Endothelial cell of umbilical vein (primary cell): Measurements from ENCODE around the gene EDEM1. TPM values are rescaled to one million over a fixed set of nuclear protein-coding genes. Genes with fewer than 3 reads are reported as not detected.

ENCODE experiments used
- BruUV-seq: library from RNA; stranded (reverse); fragments of 400-500 nt; replicated peaks from 2 replicates; lab custom pipeline; 2021; lab: Mats Ljungman, UMichigan
- CTCF ChIA-PET: fragments of 300-600, 350-600 bp; sonication (Branson Sonifier 250); formaldehyde crosslinking; loops from one replicate; lab custom pipeline; 2021; ENCODE audit warnings: antibody characterized with exemption, inconsistent platforms; lab: Charles Lee
- POLR2A ChIA-PET: fragments of 300-600, 350-600 bp; sonication (Branson Sonifier 250); formaldehyde crosslinking; loops from one replicate; lab custom pipeline; 2021; ENCODE audit warnings: antibody characterized with exemption, inconsistent platforms; lab: Charles Lee
- DNase-seq: peaks from one replicate; pipeline ENCODE4 v3.0.0-alpha.2; 2011; ENCODE audit warnings: low read depth, low spot score
- FAIRE-seq: peaks from 2 replicates; lab custom pipeline; 2011; peaks lifted over from hg19 to GRCh38; lab: Jason Lieb, UNC
- H2AFZ ChIP-seq: 2 replicates; pipeline ENCODE4 v1.6.0; 2012; ENCODE audit warnings: low read depth, low read length, control low read depth, inconsistent platforms
- H3K27ac ChIP-seq: 2 replicates; pipeline ENCODE4 v1.5.1; 2011; ENCODE audit warnings: low read depth, mild to moderate bottlenecking, control low read depth, low read length, moderate library complexity; ENCODE audit not compliant: insufficient read depth
- H3K27me3 ChIP-seq, 2 experiments: 2 replicates each; pipeline versions ENCODE4 v1.6.0 to v1.6.1; 2011; ENCODE audit warnings: low read length in 2 of 2, mixed read lengths in 1 of 2; ENCODE audit not compliant: control insufficient read depth in 2 of 2, insufficient read depth in 2 of 2
- H3K36me3 ChIP-seq, 2 experiments: 2 replicates in 1 of 2; 3 replicates in 1 of 2; pipeline ENCODE4 v1.5.1; 2011; ENCODE audit warnings: low read length in 2 of 2, mild to moderate bottlenecking in 1 of 2, moderate library complexity in 1 of 2; ENCODE audit not compliant: control insufficient read depth in 2 of 2, insufficient read depth in 2 of 2; ENCODE audit errors: extremely low read depth in 1 of 2
- H3K4me1 ChIP-seq: 3 replicates; pipeline ENCODE4 v1.5.1; 2011; ENCODE audit warnings: mild to moderate bottlenecking, low read length; ENCODE audit not compliant: control insufficient read depth, insufficient read depth; ENCODE audit errors: extremely low read depth
- H3K4me2 ChIP-seq: 2 replicates; pipeline ENCODE4 v1.6.1; 2011; ENCODE audit warnings: low read length, control low read depth, mixed read lengths; ENCODE audit not compliant: insufficient read depth
- H3K4me3 ChIP-seq, 3 experiments: fragments of 200-600 bp in 1 of 3; sonication (generic), shearing (Covaris generic) in 1 of 3; replicated peaks in 1 of 3; 2 replicates each; pipeline ENCODE4 v1.5.1; 2011 to 2016; ENCODE audit warnings: control low read depth in 3 of 3, low read length in 3 of 3, mild to moderate bottlenecking in 2 of 3, inconsistent platforms in 1 of 3, low read depth in 1 of 3, moderate library complexity in 1 of 3; ENCODE audit not compliant: insufficient read depth in 1 of 3
- H3K79me2 ChIP-seq: 2 replicates; pipeline ENCODE4 v1.6.0; 2012; ENCODE audit warnings: low read length, inconsistent platforms; ENCODE audit not compliant: control insufficient read depth, insufficient read depth
- H3K9ac ChIP-seq: replicated peaks from 2 replicates; pipeline ENCODE3; 2011; ENCODE audit warnings: low read length, control low read depth; ENCODE audit not compliant: insufficient read depth; ENCODE audit errors: extremely low read depth
- H3K9me1 ChIP-seq: replicated peaks from 3 replicates; pipeline ENCODE4 v1.6.0; 2011; ENCODE audit warnings: mild to moderate bottlenecking, low read length; ENCODE audit not compliant: control insufficient read depth, insufficient read depth; ENCODE audit errors: extremely low read depth
- H3K9me3 ChIP-seq: replicated peaks from 2 replicates; pipeline ENCODE4 v1.5.1; 2012; ENCODE audit warnings: low read length, inconsistent platforms; ENCODE audit not compliant: control insufficient read depth, insufficient read depth
- H4K20me1 ChIP-seq: replicated peaks from 2 replicates; pipeline ENCODE3; 2011; ENCODE audit warnings: mild to moderate bottlenecking, low read length; ENCODE audit not compliant: control insufficient read depth, insufficient read depth; ENCODE audit errors: extremely low read depth
- CTCF ChIP-seq, 2 donors: IDR thresholded peaks; 1 replicate in 1 of 2; 2 replicates in 1 of 2; pipeline ENCODE4 v1.5.1; 2011; ENCODE audit warnings: low read length in 2 of 2, mild to moderate bottlenecking in 2 of 2, moderate library complexity in 2 of 2, control low read depth in 1 of 2, inconsistent platforms in 1 of 2, low read depth in 1 of 2; ENCODE audit not compliant: insufficient read depth in 1 of 2; ENCODE audit errors: extremely low read depth in 1 of 2
- EZH2 ChIP-seq: IDR thresholded peaks from 2 replicates; pipeline ENCODE4 v1.6.1; 2012; ENCODE audit warnings: borderline replicate concordance, low read depth, mild to moderate bottlenecking, moderate library complexity, low read length, inconsistent platforms; ENCODE audit not compliant: severe bottlenecking
- FOS ChIP-seq: IDR thresholded peaks from 2 replicates; pipeline ENCODE4 v1.6.1; 2011; ENCODE audit warnings: mild to moderate bottlenecking, low read length, moderate library complexity, borderline replicate concordance; ENCODE audit not compliant: insufficient read depth
- GATA2 ChIP-seq: IDR thresholded peaks from 2 replicates; pipeline ENCODE4 v1.7.0; 2011; ENCODE audit warnings: low read depth, mild to moderate bottlenecking, moderate library complexity, mixed read lengths, low read length; ENCODE audit not compliant: insufficient read length, insufficient read depth
- JUN ChIP-seq: IDR thresholded peaks from 2 replicates; pipeline ENCODE4 v1.6.1; 2011; ENCODE audit warnings: borderline replicate concordance, low read depth; ENCODE audit not compliant: insufficient read length, insufficient read depth
- MAX ChIP-seq: IDR thresholded peaks from 2 replicates; pipeline ENCODE4 v1.6.1; 2011; ENCODE audit not compliant: insufficient read depth, insufficient read length
- MYC ChIP-seq: IDR thresholded peaks from one replicate; pipeline ENCODE4 v1.6.1; 2011; ENCODE audit warnings: mild to moderate bottlenecking, low read depth, low read length
- POLR2A ChIP-seq: IDR thresholded peaks from 2 replicates; pipeline ENCODE4 v1.6.1; 2012; ENCODE audit warnings: low read depth, mild to moderate bottlenecking, control low read depth, low read length
- POLR2AphosphoS5 ChIP-seq: IDR thresholded peaks from 2 replicates; pipeline ENCODE4 v1.6.1; 2012; ENCODE audit warnings: low read depth, mild to moderate bottlenecking, control low read depth, low read length, moderate library complexity; ENCODE audit not compliant: insufficient read depth
- dilution Hi-C: fragments of 300-500 bp; cut with MboI; formaldehyde crosslinking; loops from one replicate; pipeline ENCODE4 v1.15.0; 2019; ENCODE audit warnings: low sequenced_read_pairs; ENCODE audit not compliant: extremely low pct_ligation_motif_present
- intact Hi-C: fragments of 100-400 bp; cut with micrococcal nuclease; formaldehyde crosslinking; loops from one replicate; pipeline ENCODE4 v1.10.0; 2022
- polyA plus RNA-seq, 4 experiments: library from polyadenylated mRNA; depleted of rRNA in 3 of 4; stranded (reverse) in 3 of 4; unstranded in 1 of 4; fragments of >200 nt; gene quantifications; 2 replicates each; pipeline versions ENCODE4 v1.2.1 to v1.2.3, GENCODE V29; 2011 to 2012; ENCODE audit warnings: missing spikeins in 1 of 4
- total RNA-seq: library from RNA; stranded (reverse); gene quantifications from 2 replicates; pipeline ENCODE4 v1.2.3, GENCODE V29; 2021

Gene EDEM1
- total and polyA plus RNA-seq, 2 donors (not counting 3 experiments of a cell fraction or from before 2014, with no cell fraction given): 19.4 to 61.1 TPM

- H3K9ac ChIP-seq: no peak overlapping the region
- H3K79me2 ChIP-seq: no peaks in the 10 kb centered on the region
- no peak for FAIRE-seq
- CTCF ChIA-PET: interaction anchor here (1.1 to 1.2 kb wide), 2 partner anchors 521 to 576 kb away, joined by 3 read pairs; no protein-coding TSS in a partner anchor
- no peak overlapping the region for H3K4me3 ChIP-seq
- H3K9me3 ChIP-seq: no peaks in the 10 kb centered on the region
- intact Hi-C loops (no loop called here), dilution Hi-C loops (no loop called here)
- no peak overlapping the region for H2AFZ ChIP-seq
- no peaks in the 10 kb centered on the region for H4K20me1 ChIP-seq
- no peak for TF ChIP-seq POLR2AphosphoS5
- no peak for TF ChIP-seq JUN
- TF ChIP-seq POLR2A: no peak
- TF ChIP-seq MAX: no peak
- TF ChIP-seq MYC: no peak
- no peak for TF ChIP-seq EZH2
- TF ChIP-seq GATA2: no peak
- TF ChIP-seq FOS: no peak
- no peak for TF ChIP-seq CTCF (IDR thresholded peaks at IDR 0.05; ENCODE audit: extremely low read depth in 1 of 2, insufficient read depth in 1 of 2, low read depth in 1 of 2, low read length in 2 of 2)
- H3K4me1 ChIP-seq: no peaks in the 10 kb centered on the region
- POLR2A ChIA-PET: interaction anchor here (0.6 kb wide), 1 partner anchor 70 kb away, joined by 4 read pairs; no protein-coding TSS in a partner anchor
- no peaks in the 10 kb centered on the region for H3K9me1 ChIP-seq
- H3K27me3 ChIP-seq: no peaks in the 10 kb centered on the region
- no TSS peak for BruUV-seq
- H3K36me3 ChIP-seq: no peaks in the 10 kb centered on the region
- H3K4me2 ChIP-seq: no peak overlapping the region
- no peak for DNase-seq
- H3K27ac ChIP-seq: no peak overlapping the region
These were observed 45.1 kb downstream of the EDEM1 start for GRCh38 chr3:5232570-5232969.
